HG02852 (cell line): ENCODE results near the gene GPATCH8.
A peak's percentile ranks its signal among the peaks of the same experiment; 100 is the strongest.

Source experiments
- ATAC-seq: cut with Tn5 transposase; IDR thresholded peaks from one replicate; pipeline ENCODE4 v1.9.1; 2021; ENCODE audit warnings: mild to moderate bottlenecking, moderate library complexity; ENCODE audit not compliant: unreplicated experiment

Gene GPATCH8

GRCh38 chr17:44464037-44464436 lies 39.2 kb downstream of the GPATCH8 start:
- ATAC-seq, result no peak

DNA sequence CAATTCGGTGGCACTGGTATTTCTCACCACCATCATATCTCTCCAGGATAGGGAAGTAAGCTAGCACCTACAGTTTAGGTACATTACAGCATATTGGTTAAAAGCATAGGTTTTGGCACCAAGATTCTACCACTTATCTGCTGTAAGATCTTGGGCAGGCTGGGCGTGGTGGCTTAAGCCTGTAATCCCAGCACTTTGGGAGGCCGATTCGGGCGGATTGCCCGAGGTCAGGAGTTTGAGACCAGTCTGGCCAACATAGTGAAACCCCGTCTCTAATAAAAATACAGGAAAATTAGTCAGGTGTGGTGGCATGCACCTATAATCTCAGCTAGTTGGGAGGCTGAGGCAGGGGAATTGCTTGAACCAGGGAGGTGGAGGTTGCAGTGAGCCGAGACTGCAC lies 51.4 kb downstream of the GPATCH8 start:
- ATAC-seq, result no peak

DNA sequence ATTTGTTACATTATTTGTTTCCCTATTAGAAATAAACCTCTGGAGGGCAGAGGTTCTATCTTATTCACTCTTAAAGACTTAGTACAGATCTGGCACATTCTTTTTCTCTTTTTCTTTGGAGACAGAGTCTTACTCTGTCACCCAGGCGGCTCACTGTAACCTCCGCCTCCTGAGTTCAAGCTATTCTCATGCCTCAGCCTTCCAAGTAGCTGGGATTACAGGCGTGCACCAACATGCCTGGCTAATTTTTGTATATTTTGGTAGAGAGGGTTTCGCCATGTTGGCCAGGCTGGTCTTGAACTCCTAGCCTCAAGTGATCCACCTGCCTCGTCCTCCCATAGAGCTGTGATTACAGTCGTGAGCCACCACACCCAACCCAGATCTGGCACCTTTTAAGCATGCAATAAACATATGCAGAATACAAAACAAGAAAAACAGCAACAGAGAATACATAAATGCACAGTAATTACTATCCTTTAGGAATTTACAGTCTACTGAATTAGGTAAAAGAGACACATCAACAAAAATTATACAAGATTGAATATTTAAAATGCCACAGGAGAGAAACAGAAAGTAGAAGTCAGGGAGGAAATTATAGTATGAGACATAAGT lies 52.1 kb downstream of the GPATCH8 start:
- no peak for ATAC-seq

GRCh38 chr17:44448412-44448811 lies 54.8 kb downstream of the GPATCH8 start:
- no peak for ATAC-seq

DNA sequence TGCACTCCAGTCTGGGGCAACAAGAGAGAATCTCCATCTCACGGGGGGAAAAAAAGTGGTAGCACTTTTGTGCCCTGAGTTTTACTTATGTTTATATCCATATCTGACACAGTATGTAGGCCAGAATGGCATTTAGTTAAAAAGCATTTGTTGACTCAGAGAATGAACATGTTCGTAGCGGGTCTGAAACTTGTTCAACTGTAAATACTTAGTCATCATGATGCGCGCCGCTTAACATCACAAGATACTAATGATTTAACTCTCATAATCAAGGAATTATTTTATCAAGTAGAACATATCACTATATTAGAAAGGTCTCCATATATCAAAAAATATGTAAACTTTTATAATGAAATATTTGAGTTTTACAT lies 58.5 kb downstream of the GPATCH8 start:
- no peak for ATAC-seq

DNA sequence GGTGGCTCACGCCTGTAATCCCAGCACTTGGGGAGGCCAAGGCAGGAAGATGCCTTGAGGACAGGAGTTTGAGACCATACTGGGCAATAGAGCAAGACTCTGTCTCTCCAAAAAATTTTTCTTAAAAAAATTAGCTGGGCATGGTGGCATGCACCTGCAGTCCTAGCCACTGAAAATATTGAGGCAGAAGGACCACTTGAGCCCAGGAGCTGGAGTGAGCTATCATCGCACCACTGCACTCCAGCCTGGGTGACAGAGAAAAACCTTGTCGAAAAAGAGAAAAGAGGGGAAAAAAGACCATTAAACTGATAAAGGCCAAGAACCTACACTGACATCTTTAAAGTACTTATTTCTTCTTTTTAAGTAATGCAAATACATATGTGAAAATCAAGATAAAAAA lies 60.4 kb downstream of the GPATCH8 start:
- no peak for ATAC-seq

- ATAC-seq, result no peak
These were observed 64.0 kb downstream of the GPATCH8 start for GRCh38 chr17:44439168-44439567.

DNA sequence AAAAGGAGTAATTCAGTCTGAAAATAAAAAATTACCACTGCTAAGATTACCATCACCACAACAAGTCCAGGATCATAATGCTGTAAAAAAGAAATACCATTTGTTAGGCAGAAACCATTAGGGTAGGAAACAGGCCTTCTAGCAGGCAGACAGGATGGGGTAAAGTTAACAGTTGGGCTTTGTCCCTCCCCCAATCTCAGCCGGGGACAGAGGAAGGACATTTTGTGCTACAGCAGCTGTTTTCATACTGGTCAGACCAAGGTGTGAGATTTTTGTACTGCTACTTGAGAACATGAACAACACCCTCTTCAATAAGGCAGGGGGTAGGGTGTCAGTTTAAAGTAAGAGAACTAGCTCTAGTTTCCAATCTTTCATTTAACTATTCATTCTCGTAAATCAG lies 64.6 kb downstream of the GPATCH8 start:
- ATAC-seq, result no peak

DNA sequence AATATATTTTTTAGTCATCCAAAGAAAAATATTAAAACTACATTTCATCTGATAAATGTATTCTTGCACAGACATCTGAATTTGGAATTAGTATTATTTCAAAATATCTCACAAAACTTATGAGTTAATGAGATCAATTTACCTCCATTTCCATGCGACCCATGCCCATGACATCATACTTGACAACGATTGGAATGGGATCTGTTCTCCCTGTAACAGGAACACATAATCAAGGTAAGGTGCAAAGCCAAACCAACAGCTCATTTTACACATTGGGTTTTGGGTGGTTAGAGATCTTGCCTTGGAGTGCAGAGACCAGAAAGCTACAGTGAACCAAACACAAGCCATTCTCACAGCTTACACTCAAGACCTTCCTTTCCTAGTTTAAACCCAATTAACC lies 66.9 kb downstream of the GPATCH8 start:
- no peak for ATAC-seq

GRCh38 chr17:44432254-44433157 lies 70.7 kb downstream of the GPATCH8 start:
- ATAC-seq, result no peak

- ATAC-seq, result no peak
These were observed 78.3 kb downstream of the GPATCH8 start for GRCh38 chr17:44424828-44425461.

- peak; percentile 47 for ATAC-seq
These were observed 85.7 kb downstream of the GPATCH8 start for GRCh38 chr17:44417553-44417952.

- ATAC-seq, result no peak
These were observed 86.5 kb downstream of the GPATCH8 start for GRCh38 chr17:44416558-44417289.

- ATAC-seq, result no peak
These were observed 88.6 kb downstream of the GPATCH8 start for GRCh38 chr17:44414394-44415155.

GRCh38 chr17:44409309-44410028 lies 93.7 kb downstream of the GPATCH8 start:
- ATAC-seq, result no peak

DNA sequence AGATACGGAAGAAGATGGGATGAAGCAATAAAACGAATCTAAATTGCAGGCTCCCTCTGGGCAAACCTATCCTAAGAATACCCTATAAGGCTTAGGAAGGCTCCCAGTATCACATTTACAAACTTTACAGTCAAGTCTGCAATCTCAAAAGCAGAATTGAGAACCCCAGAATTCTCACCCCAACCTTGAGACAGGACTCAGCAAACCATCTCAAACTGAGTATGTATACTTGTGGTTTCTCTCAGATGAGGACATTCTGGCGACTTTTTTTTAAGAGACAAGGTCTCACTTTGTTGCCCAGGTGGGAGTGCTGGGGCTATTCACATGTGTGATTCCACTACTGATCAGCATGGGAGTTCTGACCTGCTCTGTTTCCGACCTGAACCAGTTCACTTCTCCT lies 94.4 kb downstream of the GPATCH8 start:
- no peak for ATAC-seq

DNA sequence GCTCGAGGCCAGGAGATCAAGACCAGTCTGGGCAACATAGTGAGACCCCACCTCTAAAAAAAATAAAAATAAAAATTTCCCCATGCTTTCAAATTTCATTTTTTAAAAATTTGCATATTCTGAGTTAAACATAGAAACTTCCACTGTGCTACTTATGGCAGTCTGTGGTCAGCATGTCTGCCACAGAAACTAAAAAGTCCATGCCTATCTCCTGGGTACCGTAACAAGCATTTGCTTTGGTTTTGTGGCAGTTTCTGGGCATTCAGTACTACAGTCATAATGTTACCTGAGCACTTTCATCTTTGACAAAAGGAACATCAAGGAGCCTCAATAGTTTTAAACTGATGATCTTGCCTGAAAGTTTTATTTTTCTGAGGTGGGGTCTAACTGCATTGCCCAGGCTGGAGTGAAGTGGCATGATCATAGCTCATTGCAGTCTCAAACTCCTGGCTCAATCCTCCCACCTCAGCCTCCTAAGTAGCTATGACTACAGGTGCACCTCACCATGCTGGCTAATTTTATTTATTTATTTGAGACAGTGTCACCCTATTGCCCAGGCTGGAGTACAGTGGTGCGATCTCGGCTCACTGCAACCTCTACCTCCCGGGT lies 100.5 kb downstream of the GPATCH8 start:
- no peak for ATAC-seq

- no peak for ATAC-seq
These were observed 102.9 kb downstream of the GPATCH8 start for GRCh38 chr17:44400226-44400847.
